Psoas muscle (tissue), 8 donors: Measurements from ENCODE around the gene N4BP2L2. TPM values are rescaled to one million over a fixed set of nuclear protein-coding genes. Genes with fewer than 3 reads are reported as not detected.

Source experiments
- ATAC-seq, 4 donors: fragments of 200-7000 bp; cut with Tn5 transposase; one replicate each; pipeline ENCODE4 v1.9.1; 2020; ENCODE audit warnings: moderate library complexity in 3 of 4, mild to moderate bottlenecking in 2 of 4
- DNase-seq, 2 donors: peaks; one replicate each; pipeline ENCODE4 v3.0.0-alpha.2; 2020
- H3K27ac ChIP-seq: fragments of 200-600 bp; one replicate; pipeline ENCODE4 v1.8.0; 2022
- H3K27me3 ChIP-seq, 3 donors: fragments of 200-600 bp in 1 of 3; one replicate each; pipeline versions ENCODE4 v1.6.1 to v1.8.0; 2013 to 2022; ENCODE audit warnings: low read length in 2 of 3, mild to moderate bottlenecking in 2 of 3, moderate library complexity in 1 of 3; ENCODE audit not compliant: insufficient read depth in 3 of 3
- H3K36me3 ChIP-seq, 2 donors: fragments of 200-600 bp in 1 of 2; one replicate each; pipeline versions ENCODE4 v1.6.1 to v1.8.0; 2013 to 2022; ENCODE audit warnings: low read depth in 1 of 2, mild to moderate bottlenecking in 1 of 2, moderate library complexity in 1 of 2; ENCODE audit not compliant: insufficient read depth in 1 of 2
- H3K4me1 ChIP-seq: fragments of 200-600 bp; one replicate; pipeline ENCODE4 v1.8.0; 2022
- H3K4me3 ChIP-seq: fragments of 200-600 bp; one replicate; pipeline ENCODE4 v1.8.0; 2022; ENCODE audit warnings: mild to moderate bottlenecking
- H3K9me3 ChIP-seq: fragments of 200-600 bp; one replicate; pipeline ENCODE4 v1.8.0; 2022
- CTCF ChIP-seq: fragments of 200-600 bp; IDR thresholded peaks from one replicate; pipeline ENCODE4 v1.8.0; 2022; ENCODE audit warnings: antibody characterized with exemption
- WGBS, 3 donors: extraction: QIAGEN DNeasy Blood & Tissue Kit; methylation state at CpG; one replicate each; pipeline versions ENCODE4 v1.1.6 to v1.1.7; 2013; 5-methylcytosine and 5-hydroxymethylcytosine counted together
- intact Hi-C, 2 donors: fragments of 100-400 bp; cut with DNase I; formaldehyde crosslinking; loops; one replicate each; pipeline versions ENCODE4 v1.11.0 to v1.14.2; 2022
- polyA plus RNA-seq, 3 donors: library from polyadenylated mRNA; stranded (reverse); fragments of 200-250 nt; gene quantifications; one replicate each; pipeline ENCODE4 v1.2.3, GENCODE V29; 2013
- total RNA-seq, 4 donors: library from RNA; stranded (reverse); fragmentation: NEBNext Ultra II Directional in 2 of 4; extraction: Animal tissue kit (Norgen Biotek cat#: 25700) in 2 of 4; gene quantifications; one replicate each; pipeline versions ENCODE4 v1.2.1 to v1.2.4, GENCODE V29; 2021 to 2023
- donor health status: healthy with polysubstance abuse.
- donor health status: DM: no; HTN: no; CAD: no; lungs with moderate emphysema.
- donor health status: Bipolar disorder and iron deficiency.
- donor health status: healthy.
- donor health status: DM: yes; HTN: yes; CAD: no.
- donor health status: DM: no; HTN: no; CAD: no.
- donor health status: DM: no; HTN: no; CAD: no.
- donor health status: DM: yes; HTN: yes; CAD: no.

The N4BP2L2 gene
- total and polyA plus RNA-seq, 7 donors, result 23.6 to 153 (median 102) TPM

GRCh38 chr13:32535748-32536147 is 2.8 kb downstream of the N4BP2L2 start:
- Histone ChIP-seq H3K27ac (peak overlapping the region; percentile 94), H3K9me3 (no peaks in the 10 kb centered on the region), H3K27me3 (no peaks in the 10 kb centered on the region), H3K4me3 (peak overlapping the region; percentile 83), H3K4me1 (peaks cover 54% of the 10 kb centered on the region), H3K36me3 (peaks cover 3 to 17% of the 10 kb centered on the region in 2 donors)
- intact Hi-C loops, result loop anchor here (5.0 to 10.0 kb wide), 2 partner anchors 108 to 111 kb away; partner anchors contain the start of gene N4BP2L1 (in 2 of the 2)
- DNase-seq, result no peak
- 59 to 82% (median 74%) methylated on average over 2 of the region's 2 CpGs for WGBS, 3 donors
- ATAC-seq, result no peak
- no peak for TF ChIP-seq CTCF

- no peak for TF ChIP-seq CTCF
- Histone ChIP-seq H3K36me3 (peaks cover 3 to 17% of the 10 kb centered on the region in 2 donors), H3K27me3 (no peaks in the 10 kb centered on the region), H3K9me3 (no peaks in the 10 kb centered on the region), H3K27ac (peak overlapping the region; percentile 94), H3K4me1 (peaks cover 59% of the 10 kb centered on the region), H3K4me3 (peak overlapping the region; percentile 83)
- DNase-seq, result no peak
- peak; percentile 55 to 72 (median 70) for ATAC-seq
- 13 to 29% (median 14%) methylated on average over 1 of the region's 1 CpG for WGBS, 3 donors
- intact Hi-C loops, result loop anchor here (5.0 to 10.0 kb wide), 2 partner anchors 108 to 110 kb away; partner anchors contain the start of gene N4BP2L1 (in 2 of the 2)
Measured at GRCh38 chr13:32535115-32535514, 3.5 kb downstream of the N4BP2L2 start.

- Histone ChIP-seq H3K4me1 (peaks cover 78% of the 10 kb centered on the region), H3K9me3 (no peaks in the 10 kb centered on the region), H3K4me3 (peak overlapping the region; percentile 41), H3K36me3 (peaks cover 3 to 5% of the 10 kb centered on the region in 2 donors), H3K27ac (peak overlapping the region; percentile 64), H3K27me3 (no peaks in the 10 kb centered on the region)
- ATAC-seq, result peak; percentile 51 to 71 (median 60)
- no peak for TF ChIP-seq CTCF
- intact Hi-C loops, result loop anchor here in 1 of 2 donors (5.0 to 10.0 kb wide), 2 partner anchors 59 to 106 kb away; partner anchors contain the start of gene N4BP2L1
- no peak for DNase-seq
- WGBS, 3 donors, result 15 to 33% (median 19%) methylated on average over 2 of the region's 2 CpGs
Measured at GRCh38 chr13:32530841-32531253, 7.7 kb downstream of the N4BP2L2 start.

GRCh38 chr13:32528358-32528757 is 10.2 kb downstream of the N4BP2L2 start:
- intact Hi-C loops, result no loop called here
- peak in 3 of 4 donors; percentile 20 to 64 (median 33) for ATAC-seq
- Histone ChIP-seq H3K27me3 (no peaks in the 10 kb centered on the region), H3K4me1 (peaks cover 57% of the 10 kb centered on the region), H3K27ac (peak overlapping the region; percentile 61), H3K9me3 (no peaks in the 10 kb centered on the region), H3K4me3 (peak overlapping the region; percentile 9), H3K36me3 (peaks cover 3 to 10% of the 10 kb centered on the region in 2 donors)
- no peak for TF ChIP-seq CTCF
- DNase-seq, result no peak
- 38 to 54% (median 42%) methylated on average over 3 of the region's 3 CpGs for WGBS, 3 donors

GRCh38 chr13:32527151-32527550 is 11.4 kb downstream of the N4BP2L2 start:
- H3K27ac ChIP-seq, result no peak overlapping the region
- no peak for DNase-seq
- TF ChIP-seq CTCF, result no peak
- no peaks in the 10 kb centered on the region for H3K9me3 ChIP-seq
- whole genome bisulfite sequencing, 3 donors, result 51 to 63% (median 53%) methylated on average over 3 of the region's 3 CpGs
- no peak overlapping the region for H3K4me3 ChIP-seq
- no peaks in the 10 kb centered on the region for H3K27me3 ChIP-seq
- H3K4me1 ChIP-seq, result peaks cover 54% of the 10 kb centered on the region
- intact Hi-C loops, result no loop called here
- H3K36me3 ChIP-seq, result peaks cover 3 to 19% of the 10 kb centered on the region in 2 donors
- ATAC-seq, result no peak
